ENCODE results near the gene CCDC142.

GRCh38 chr2:74440378-74441169 is 42.2 kb downstream of the CCDC142 start:
- TF ChIP-seq CTCF (IDR thresholded peaks at IDR 0.05 in 8 of 11, conservative IDR thresholded peaks at IDR 0.05 in 3 of 11): peak in 10 of 11 experiments; percentile 24 to 64 (median 54)
- TF ChIP-seq POLR2A (IDR thresholded peaks at IDR 0.05): no peak

Data from spleen (tissue), 7 donors.